NOMO-1 treated with DMSO at 0.1 percent for 48 hours (cell line): ENCODE measurements around the gene TPH2.

Experiments used
- DNase-seq: peaks from one replicate; lab custom pipeline; 2025; ENCODE audit not compliant: unreplicated experiment; lab: John Stamatoyannopoulos, UW

The TPH2 gene

DNA sequence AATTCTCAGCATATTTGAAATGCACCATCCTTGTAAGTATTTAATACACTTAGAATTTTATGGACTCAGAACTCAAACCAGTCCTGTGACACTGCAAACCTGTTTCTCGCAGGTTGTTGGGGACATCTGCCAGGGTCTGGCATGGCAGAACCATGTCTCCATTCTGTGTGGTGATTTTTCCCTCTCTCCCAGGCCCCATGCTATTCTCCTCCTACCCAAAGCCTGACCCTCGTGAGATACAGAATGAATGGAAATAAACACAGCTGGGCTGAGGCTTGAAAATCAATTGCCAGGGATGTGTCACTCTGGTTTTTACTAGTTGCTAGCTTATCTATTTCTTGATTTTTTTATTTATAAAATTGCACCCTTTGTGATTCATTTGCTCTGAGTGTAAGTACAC lies 19.8 kb downstream of the TPH2 start:
- no peak for DNase-seq

- DNase-seq: no peak
These were observed 20.4 kb downstream of the TPH2 start for GRCh38 chr12:71958993-71959578.

GRCh38 chr12:71967211-71967610 lies 28.6 kb downstream of the TPH2 start:
- no peak for DNase-seq

DNA sequence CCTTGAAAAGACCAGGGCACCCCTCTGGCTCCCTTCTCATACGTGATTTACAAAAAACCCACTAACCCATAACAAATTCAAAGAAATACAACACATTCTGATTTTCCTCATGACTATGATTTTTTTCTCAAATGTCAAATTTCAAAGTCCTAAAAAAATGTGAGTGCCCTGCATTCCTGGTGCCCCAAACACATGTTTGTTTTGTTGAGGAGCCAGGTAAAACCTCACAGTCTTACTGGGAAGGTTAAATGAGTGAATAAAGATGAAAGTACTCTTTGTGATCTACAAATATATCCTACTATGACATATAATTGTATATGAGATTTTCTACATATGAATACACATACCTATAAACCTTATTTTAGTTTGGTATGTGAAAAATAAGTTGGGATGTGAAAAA lies 30.7 kb downstream of the TPH2 start:
- DNase-seq: no peak

- DNase-seq: no peak
These were observed 31.4 kb downstream of the TPH2 start for GRCh38 chr12:71970031-71970430.

- no peak for DNase-seq
These were observed 33.9 kb downstream of the TPH2 start for GRCh38 chr12:71972441-71973074.

DNA sequence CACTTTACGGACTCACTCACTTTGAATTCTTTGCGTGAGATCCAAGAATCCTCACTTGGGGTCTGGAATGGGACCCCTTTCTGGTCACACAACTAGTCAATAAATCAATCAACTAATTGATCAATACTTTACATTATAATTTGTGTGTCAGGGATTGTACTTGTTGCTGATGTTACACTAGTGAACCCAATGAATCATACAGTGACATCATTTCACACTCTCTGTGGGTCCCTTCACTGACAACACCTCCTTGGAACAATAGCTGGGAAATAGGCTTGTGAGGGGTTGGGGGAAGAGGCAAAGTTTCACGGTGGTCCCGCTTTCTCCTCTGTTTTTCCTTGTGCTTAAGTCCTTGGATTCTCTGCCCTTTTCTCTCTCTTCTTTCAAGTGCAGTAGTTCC lies 35.0 kb downstream of the TPH2 start:
- DNase-seq: no peak

DNA sequence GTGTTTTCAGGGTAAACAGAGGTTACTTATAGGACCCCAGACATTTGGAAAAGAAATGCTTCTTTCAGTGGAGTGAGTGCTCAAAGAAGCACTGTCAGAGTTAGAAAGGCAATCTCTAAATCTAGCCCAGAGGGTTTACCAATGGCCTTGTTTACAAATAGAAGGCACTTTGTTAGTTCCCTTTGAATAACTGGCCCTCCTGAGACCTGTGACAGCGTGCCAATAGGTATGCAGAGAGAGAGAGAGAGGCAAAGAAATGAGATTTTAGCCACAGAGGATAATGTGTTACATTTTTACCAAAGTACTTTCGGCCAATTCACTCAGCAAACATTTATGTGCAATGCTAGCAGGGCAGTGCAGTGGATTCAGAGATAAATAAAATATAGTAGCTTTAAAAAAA lies 41.9 kb downstream of the TPH2 start:
- no peak for DNase-seq

DNA sequence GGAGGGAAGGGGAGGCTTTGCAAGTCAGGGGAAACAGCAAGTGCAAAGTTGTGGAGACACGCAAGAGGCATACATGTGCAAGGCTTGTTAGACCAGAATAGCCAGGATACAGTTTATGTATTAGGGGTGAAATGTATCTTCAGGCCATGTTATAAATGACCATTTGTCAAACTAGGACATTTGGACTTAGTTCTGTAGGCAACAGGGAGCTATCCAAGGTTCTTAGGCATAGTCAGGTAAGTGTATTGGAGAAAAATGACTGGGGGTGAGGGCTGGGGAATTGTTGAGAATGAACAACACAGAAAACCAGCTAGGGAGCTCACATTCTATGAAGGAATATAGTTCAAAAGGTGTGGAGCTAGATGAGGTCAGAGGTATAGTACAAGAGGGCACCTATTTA lies 42.5 kb downstream of the TPH2 start:
- no peak for DNase-seq

GRCh38 chr12:71994715-71995114 lies 56.1 kb downstream of the TPH2 start:
- no peak for DNase-seq

- no peak for DNase-seq
These were observed 61.1 kb downstream of the TPH2 start for GRCh38 chr12:71999795-72000194.

GRCh38 chr12:72000969-72001648 lies 62.5 kb downstream of the TPH2 start:
- no peak for DNase-seq

DNA sequence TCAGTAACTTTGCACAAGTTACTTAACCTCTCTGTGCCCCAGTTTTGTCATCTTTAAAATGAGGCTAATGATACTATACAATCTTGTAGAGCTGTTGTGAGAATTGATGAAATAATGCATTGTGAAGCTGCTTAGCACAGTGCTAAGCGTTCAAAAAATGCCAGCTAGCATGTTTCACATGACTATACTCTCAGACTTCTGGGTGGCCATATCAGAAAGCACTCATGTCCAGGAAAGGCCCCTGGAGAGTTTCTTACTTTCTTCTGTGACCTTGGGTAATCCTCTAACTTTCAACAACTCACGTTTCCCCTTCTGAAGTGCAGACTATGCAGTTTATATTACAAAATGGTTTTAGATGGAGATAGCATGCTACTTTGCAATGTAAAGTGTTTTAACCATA lies 68.1 kb downstream of the TPH2 start:
- no peak for DNase-seq

DNA sequence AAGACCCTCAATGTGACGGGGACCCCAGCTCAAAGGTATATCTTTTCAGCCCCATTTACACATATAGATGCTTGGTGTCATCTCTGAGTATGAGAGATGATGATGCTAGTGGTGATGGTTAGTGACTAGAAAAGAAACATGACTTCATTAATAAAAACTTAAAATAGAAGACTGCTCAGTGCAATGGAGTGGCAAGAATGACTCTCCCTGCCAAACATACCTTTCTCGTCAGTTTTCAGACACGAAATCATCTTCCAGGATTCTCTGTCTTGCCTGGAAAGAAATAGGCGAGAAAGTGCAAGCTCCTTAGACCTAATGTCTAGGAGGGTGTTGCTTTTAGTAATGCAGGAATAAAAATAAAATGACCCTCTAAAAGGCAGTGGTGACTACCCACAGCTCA lies 71.7 kb downstream of the TPH2 start:
- no peak for DNase-seq

- no peak for DNase-seq
These were observed 72.7 kb downstream of the TPH2 start for GRCh38 chr12:72011374-72011773.

- no peak for DNase-seq
These were observed 74.2 kb downstream of the TPH2 start for GRCh38 chr12:72012874-72013273.

DNA sequence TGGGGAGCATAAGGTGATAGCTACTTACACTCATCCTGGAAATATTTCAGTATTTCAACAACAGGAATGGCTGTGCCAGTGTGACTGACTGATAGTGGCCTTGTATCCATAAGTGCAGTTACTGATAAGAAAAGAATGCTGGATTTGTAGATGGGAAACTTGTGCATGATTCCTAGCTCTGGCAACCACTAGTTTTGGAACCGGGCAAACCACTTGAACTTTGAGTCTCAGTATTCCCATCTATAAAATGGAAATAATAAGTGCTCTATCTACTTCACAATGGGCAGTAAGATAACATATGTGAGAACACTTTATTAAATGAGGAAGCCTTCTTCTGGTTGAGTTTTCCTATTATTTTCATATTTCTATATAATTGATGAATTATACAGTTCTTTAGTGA lies 77.2 kb downstream of the TPH2 start:
- no peak for DNase-seq

DNA sequence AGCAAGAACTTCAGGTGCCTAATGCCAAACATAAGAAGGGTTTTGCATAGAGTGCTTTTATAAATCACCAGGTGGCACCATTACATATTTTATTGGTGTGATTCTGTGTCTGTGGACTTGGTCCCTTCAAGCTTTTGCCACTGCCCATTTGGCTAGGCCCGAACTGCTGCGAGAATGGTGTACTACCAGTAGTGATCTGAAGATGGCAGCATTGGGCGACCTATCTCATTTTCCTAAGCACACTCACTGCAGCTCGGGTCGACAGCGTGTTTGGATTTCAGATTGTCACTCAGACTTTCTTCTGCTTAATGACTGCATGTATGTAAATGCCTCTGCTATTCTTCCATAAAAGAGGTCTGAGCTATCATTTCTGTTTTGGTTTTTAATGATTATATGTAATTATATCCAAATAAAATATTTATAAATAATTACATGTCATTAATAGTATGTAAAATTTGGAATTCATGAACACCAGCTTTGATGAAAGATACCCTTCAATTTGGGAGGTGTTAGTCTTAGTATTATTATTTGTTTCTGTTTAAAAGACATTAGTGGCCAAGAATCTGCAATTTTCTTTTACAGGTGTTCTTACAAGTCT lies 78.5 kb downstream of the TPH2 start:
- peak; percentile 72 for DNase-seq

DNA sequence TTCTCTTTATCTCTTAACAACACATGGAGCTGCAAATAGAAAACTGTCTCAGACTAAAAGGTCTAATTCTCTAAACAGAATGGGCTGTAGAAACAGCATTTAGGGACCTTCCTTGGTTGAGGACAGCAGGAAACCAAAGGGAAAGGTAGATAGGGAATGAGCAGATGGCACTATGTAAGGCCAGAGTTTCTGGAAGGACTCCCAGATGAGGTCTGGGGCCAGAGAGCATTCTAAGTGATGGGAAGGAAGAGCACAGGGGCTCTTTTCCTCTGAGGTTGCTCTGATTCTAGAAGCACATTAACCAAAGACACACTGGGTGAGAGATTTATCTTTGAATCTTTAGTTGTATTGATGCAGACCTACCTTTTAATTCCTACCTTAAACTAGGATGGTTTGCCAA lies 79.4 kb downstream of the TPH2 start:
- DNase-seq: no peak

- no peak for DNase-seq
These were observed 86.0 kb downstream of the TPH2 start for GRCh38 chr12:72024613-72025012.

DNA sequence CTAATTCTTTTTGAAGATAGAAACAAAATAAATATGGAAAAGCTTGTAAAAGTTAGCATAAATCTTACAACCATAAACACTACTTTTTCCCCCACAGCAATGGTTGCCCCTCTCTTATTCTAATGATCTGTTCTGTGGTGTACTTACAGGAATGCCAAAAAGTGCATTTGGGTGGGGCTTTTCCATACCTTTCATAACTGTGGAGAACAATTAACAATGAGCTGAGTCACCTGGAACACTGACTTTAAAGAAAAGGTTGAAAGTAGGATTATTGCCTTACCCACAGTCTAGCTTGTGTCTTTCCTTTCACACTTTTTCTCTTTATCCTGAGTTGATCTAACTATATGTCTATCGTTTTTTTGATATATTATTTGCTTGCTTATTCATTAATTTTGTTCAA lies 86.9 kb downstream of the TPH2 start:
- DNase-seq: no peak

DNA sequence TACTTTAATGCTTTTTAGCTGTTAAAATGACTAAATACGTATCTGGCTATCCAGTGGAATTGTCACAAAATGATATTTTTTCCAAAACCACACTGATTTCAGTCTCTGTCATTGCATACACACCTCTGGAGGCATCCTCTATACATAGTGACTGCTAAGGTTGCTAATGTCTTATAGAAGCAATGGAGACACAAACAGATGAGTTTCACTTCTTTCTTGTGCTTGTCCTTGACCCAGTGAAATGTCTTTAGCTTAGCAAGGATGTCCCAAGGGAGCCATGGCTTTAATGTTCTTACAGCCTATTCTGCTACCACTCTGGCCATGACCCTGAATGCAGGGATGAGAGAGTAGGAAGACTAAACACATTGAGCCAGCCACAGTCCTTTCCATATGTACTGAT lies 90.3 kb downstream of the TPH2 start:
- no peak for DNase-seq
